ENCODE data around the gene RNF217.

RNF217 gene

DNA sequence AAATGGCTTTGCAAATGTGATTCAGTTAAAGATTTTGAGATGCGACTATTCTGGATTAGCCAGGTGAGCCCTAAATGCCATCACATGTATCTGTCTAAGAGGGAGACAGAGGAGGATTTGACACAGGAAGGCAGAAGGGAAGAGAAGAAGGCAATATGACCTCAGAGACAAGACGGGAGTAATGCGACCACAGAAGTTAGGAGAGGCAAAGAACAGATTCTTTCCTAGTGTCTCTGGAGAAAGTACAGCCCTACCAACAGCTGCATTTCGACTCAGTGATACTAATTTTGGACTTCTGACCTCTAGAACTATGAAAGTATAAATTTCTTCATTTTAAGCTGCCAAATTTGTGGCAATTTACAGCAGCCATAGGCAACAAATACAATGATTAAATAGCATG is 167.1 kb downstream of the RNF217 start:
- TF ChIP-seq, protein P1, sequence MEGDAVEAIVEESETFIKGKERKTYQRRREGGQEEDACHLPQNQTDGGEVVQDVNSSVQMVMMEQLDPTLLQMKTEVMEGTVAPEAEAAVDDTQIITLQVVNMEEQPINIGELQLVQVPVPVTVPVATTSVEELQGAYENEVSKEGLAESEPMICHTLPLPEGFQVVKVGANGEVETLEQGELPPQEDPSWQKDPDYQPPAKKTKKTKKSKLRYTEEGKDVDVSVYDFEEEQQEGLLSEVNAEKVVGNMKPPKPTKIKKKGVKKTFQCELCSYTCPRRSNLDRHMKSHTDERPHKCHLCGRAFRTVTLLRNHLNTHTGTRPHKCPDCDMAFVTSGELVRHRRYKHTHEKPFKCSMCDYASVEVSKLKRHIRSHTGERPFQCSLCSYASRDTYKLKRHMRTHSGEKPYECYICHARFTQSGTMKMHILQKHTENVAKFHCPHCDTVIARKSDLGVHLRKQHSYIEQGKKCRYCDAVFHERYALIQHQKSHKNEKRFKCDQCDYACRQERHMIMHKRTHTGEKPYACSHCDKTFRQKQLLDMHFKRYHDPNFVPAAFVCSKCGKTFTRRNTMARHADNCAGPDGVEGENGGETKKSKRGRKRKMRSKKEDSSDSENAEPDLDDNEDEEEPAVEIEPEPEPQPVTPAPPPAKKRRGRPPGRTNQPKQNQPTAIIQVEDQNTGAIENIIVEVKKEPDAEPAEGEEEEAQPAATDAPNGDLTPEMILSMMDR (IDR thresholded peaks at IDR 0.05; ENCODE audit: control insufficient read depth, extremely low read depth, insufficient read depth), result no peak
- no peak overlapping the region for H3K4me3 ChIP-seq (ENCODE audit: low read depth, low read length)
- no peak for DNase-seq (ENCODE audit: low read depth)

DNA sequence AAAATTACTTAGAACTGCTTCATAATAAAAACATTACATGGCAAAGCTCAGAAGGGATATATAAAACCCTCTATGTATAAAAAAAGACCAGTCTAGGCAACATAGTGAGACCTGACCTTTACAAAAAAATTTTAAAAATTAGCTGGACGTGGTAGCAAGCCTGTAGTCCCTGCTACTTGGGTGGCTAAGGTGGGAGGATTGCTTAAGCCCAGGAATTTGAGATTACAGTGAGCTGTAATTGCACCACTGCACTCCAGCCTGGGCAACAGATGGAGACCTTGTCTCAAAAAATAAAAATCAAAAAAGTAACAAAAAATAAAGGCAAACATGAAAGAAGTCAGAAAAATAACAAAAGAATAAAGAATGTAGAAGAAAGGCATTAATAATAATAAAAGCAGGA is 169.8 kb downstream of the RNF217 start:
- TF ChIP-seq, protein P1 (IDR thresholded peaks at IDR 0.05; ENCODE audit: control insufficient read depth, extremely low read depth, insufficient read depth), result no peak
- DNase-seq (ENCODE audit: low read depth), result no peak
- no peak overlapping the region for H3K4me3 ChIP-seq (ENCODE audit: low read depth, low read length)

DNA sequence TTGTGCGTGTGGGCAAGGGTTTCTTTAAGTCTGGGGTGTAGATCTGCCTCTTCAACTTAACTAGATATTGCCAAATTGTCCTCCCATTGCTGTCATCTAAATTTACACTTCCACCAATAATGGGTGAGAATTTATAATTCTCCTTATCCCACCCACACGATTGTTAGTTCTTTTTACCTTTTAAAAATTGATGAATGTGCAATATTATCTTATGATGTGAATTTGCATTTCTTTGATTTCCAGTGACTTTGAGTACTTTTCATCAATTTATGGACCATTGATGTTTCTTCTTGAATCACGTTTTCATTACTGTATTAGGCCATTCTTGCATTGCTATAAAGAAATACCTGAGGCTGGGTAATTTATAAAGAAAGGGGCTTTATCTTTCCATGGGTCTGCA is 174.1 kb downstream of the RNF217 start:
- no peak for DNase-seq (ENCODE audit: low read depth)
- no peak overlapping the region for H3K4me3 ChIP-seq (ENCODE audit: low read depth, low read length)
- TF ChIP-seq, protein P1 (IDR thresholded peaks at IDR 0.05; ENCODE audit: control insufficient read depth, extremely low read depth, insufficient read depth), result no peak

DNA sequence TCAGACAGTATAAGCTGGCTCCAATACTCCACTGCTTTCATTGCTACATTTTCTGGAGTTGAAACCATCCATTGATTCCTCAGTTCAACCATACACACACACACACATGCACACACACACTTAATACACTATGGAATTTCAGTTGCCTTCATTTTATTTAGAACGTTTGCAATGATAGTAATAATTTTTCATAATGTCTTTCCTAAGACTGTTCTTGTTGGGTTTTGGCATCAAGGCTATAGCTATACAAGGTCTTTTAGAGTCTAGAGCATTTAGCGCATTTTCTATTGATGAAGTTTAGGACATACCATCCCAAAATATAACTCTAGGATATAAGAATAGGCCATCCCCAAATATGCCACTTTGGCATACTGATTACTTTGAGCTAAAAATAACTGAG is 175.8 kb downstream of the RNF217 start:
- TF ChIP-seq, protein P1 (IDR thresholded peaks at IDR 0.05; ENCODE audit: control insufficient read depth, extremely low read depth, insufficient read depth), result no peak
- no peak for DNase-seq (ENCODE audit: low read depth)
- no peak overlapping the region for H3K4me3 ChIP-seq (ENCODE audit: low read depth, low read length)

DNA sequence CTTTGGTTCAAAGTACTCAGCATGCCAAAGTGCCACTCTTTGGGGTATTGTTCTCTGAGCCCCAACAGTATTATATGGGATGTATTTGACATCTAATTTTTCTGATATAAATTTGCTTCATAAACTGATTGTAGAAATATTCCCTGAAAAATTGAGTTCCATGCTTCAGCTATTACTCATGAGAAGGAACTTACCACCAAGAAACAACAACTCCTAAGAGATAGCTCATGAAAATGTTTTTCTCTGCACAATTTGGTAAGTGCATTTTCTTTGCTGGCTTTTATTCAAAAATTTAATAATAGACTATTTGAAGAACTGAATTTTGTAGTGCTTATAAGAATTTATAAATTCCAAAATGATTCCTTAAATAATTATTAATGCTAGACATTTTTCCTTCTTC is 178.6 kb downstream of the RNF217 start:
- DNase-seq (ENCODE audit: low read depth), result no peak
- H3K4me3 ChIP-seq (ENCODE audit: low read depth, low read length), result no peak overlapping the region
- TF ChIP-seq, protein P1 (IDR thresholded peaks at IDR 0.05; ENCODE audit: control insufficient read depth, extremely low read depth, insufficient read depth), result no peak

All from LNCaP clone FGC (cell line).